GM12865 (cell line): ENCODE results near the gene PNMT.

ENCODE experiments used
- DNase-seq: peaks from one replicate; pipeline ENCODE4 v3.0.0; 2010; ENCODE audit warnings: low read depth
- H3K4me3 ChIP-seq: 2 replicates; pipeline ENCODE4 v1.5.1; 2011; ENCODE audit warnings: mild to moderate bottlenecking, low read depth, low read length, control low read depth
- TF ChIP-seq, protein P1 (sequence below): IDR thresholded peaks from 2 replicates; pipeline ENCODE4 v1.5.1; 2011; ENCODE audit warnings: low read length, control low read depth, low read depth, inconsistent platforms; ENCODE audit not compliant: insufficient read depth; ENCODE audit errors: missing control alignments

The PNMT gene

GRCh38 chr17:39634384-39634871 lies 33.8 kb upstream of the PNMT start:
- no peak overlapping the region for H3K4me3 ChIP-seq
- DNase-seq: peak; percentile 33
- TF ChIP-seq, protein P1, sequence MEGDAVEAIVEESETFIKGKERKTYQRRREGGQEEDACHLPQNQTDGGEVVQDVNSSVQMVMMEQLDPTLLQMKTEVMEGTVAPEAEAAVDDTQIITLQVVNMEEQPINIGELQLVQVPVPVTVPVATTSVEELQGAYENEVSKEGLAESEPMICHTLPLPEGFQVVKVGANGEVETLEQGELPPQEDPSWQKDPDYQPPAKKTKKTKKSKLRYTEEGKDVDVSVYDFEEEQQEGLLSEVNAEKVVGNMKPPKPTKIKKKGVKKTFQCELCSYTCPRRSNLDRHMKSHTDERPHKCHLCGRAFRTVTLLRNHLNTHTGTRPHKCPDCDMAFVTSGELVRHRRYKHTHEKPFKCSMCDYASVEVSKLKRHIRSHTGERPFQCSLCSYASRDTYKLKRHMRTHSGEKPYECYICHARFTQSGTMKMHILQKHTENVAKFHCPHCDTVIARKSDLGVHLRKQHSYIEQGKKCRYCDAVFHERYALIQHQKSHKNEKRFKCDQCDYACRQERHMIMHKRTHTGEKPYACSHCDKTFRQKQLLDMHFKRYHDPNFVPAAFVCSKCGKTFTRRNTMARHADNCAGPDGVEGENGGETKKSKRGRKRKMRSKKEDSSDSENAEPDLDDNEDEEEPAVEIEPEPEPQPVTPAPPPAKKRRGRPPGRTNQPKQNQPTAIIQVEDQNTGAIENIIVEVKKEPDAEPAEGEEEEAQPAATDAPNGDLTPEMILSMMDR: peak; percentile 64

GRCh38 chr17:39635614-39636176 lies 32.6 kb upstream of the PNMT start:
- DNase-seq: no peak
- TF ChIP-seq, protein P1: no peak
- H3K4me3 ChIP-seq: no peak overlapping the region

- peak overlapping the region; percentile 90 for H3K4me3 ChIP-seq
- DNase-seq: no peak
- TF ChIP-seq, protein P1: no peak
Measured at GRCh38 chr17:39636587-39636926, 31.7 kb upstream of the PNMT start.

GRCh38 chr17:39636927-39637736 lies 31.1 kb upstream of the PNMT start, which contains the start of gene STARD3:
TSS of gene STARD3 (plus strand) at chr17:39637144. CDS start at chr17:39653532, 16,388 bp downstream.
- H3K4me3 ChIP-seq: peak within 1 kb of the TSS; percentile 90
- TF ChIP-seq, protein P1: no peak
- DNase-seq: peak; percentile 94

GRCh38 chr17:39638317-39638716 lies 29.9 kb upstream of the PNMT start:
- peak overlapping the region; percentile 90 for H3K4me3 ChIP-seq
- DNase-seq: no peak
- TF ChIP-seq, protein P1: no peak

- TF ChIP-seq, protein P1: no peak
- H3K4me3 ChIP-seq: no peak overlapping the region
- DNase-seq: no peak
Measured at GRCh38 chr17:39639043-39639442, 29.2 kb upstream of the PNMT start.
